Activated CD8-positive, alpha-beta memory T cell treated with anti-CD3 and anti-CD28 coated beads, Interleukin-2, amount 10 ng/mL, durations not matched to agents 7 days and 5 days (primary cell): ENCODE data around the gene PJA1. TPM values are rescaled to one million over a fixed set of nuclear protein-coding genes. Genes with fewer than 3 reads are reported as not detected.

Experiments used
- ATAC-seq: fragments of 150-1000 bp; cut with Tn5 transposase; one replicate; pipeline ENCODE4 v1.10.0; 2021; ENCODE audit warnings: moderate library complexity
- CTCF ChIA-PET: fragments of 350-600 bp; sonication (Branson Sonifier 250); formaldehyde crosslinking; loops from one replicate; lab custom pipeline; 2021; ENCODE audit warnings: antibody characterized with exemption; lab: Charles Lee
- DNase-seq: peaks from one replicate; pipeline ENCODE4 v3.0.0-alpha.2; 2020
- H3K27ac Mint-ChIP-seq: one replicate; pipeline ENCODE4 v1.8.0; 2021; ENCODE audit warnings: mild to moderate bottlenecking, mixed read lengths
- H3K27me3 Mint-ChIP-seq: one replicate; pipeline ENCODE4 v1.8.0; 2021; ENCODE audit warnings: mixed read lengths
- H3K36me3 Mint-ChIP-seq: one replicate; pipeline ENCODE4 v1.8.0; 2021; ENCODE audit warnings: mild to moderate bottlenecking, mixed read lengths
- H3K4me1 Mint-ChIP-seq: one replicate; pipeline ENCODE4 v1.8.0; 2021; ENCODE audit warnings: mixed read lengths
- H3K4me3 Mint-ChIP-seq: one replicate; pipeline ENCODE4 v1.8.0; 2021; ENCODE audit warnings: mild to moderate bottlenecking, moderate library complexity, mixed read lengths
- H3K9me3 Mint-ChIP-seq: one replicate; pipeline ENCODE4 v1.8.0; 2022; ENCODE audit warnings: low read depth, mixed read lengths
- total RNA-seq, 2 experiments: library from RNA; stranded (reverse); gene quantifications; one replicate each; pipeline ENCODE4 v1.2.3, GENCODE V29; 2021

Gene PJA1
- total RNA-seq, 2 experiments from 2014 or later = 17.5 to 20.1 TPM

DNA sequence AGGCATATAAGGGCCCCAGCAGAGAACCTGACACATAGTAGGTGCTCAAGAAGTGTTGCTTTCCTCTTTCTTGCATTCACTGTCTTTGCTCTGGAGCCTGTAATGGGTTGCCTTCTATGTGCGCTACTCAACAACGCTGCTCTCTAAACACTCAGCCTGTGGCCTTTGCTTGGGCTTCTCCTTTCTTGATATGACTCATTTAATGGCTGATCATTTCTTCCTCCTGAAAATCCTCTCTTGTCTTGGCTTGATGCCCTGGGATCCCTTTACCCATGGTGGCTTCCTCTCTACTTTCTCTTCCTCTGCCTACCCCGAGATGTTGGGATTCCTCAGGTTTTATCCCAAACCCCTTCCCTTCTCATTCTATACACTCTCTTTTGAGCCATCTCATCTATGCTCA is 19.9 kb upstream of the PJA1 start:
- H3K9me3 Mint-ChIP-seq = no peaks in the 10 kb centered on the region
- CTCF ChIA-PET = no interaction called here
- H3K27me3 Mint-ChIP-seq = peaks cover 2% of the 10 kb centered on the region
- DNase-seq (no peak), ATAC-seq (no peak)
- no peaks in the 10 kb centered on the region for H3K36me3 Mint-ChIP-seq
- H3K27ac Mint-ChIP-seq = no peak overlapping the region
- no peak overlapping the region for H3K4me3 Mint-ChIP-seq
- no peaks in the 10 kb centered on the region for H3K4me1 Mint-ChIP-seq

DNA sequence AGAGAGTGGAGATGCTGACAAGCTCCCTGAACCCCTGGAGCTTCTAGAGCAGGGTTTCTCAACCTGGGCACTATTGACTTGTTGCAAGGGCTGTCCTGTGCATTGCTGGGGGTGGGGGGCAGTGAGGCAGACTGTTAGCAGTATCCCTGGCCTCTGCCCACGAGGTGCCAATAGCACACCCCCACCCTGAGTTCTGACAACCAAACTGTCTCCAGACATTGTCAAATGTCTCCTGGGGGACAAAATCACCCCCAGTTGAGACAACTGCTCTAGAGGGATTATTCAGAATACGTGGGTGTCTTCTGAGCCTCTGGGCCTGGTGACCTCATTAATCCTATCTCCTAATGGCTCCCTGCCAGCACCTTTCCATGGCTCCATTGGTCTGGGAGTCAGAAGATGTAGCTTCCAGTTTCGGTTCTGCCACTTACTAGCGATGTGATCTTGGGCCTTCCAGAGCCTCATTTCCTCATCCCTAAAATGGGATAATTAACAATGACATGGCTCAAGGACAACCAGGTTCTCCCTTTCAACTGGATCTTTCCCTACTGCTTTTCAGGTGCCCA is 17.6 kb upstream of the PJA1 start:
- Mint-ChIP-seq H3K27ac (no peak overlapping the region), H3K36me3 (no peaks in the 10 kb centered on the region), H3K9me3 (no peaks in the 10 kb centered on the region), H3K4me3 (no peak overlapping the region), H3K27me3 (peaks cover 4% of the 10 kb centered on the region), H3K4me1 (no peaks in the 10 kb centered on the region)
- CTCF ChIA-PET = no interaction called here
- DNase-seq (no peak), ATAC-seq (no peak)

DNA sequence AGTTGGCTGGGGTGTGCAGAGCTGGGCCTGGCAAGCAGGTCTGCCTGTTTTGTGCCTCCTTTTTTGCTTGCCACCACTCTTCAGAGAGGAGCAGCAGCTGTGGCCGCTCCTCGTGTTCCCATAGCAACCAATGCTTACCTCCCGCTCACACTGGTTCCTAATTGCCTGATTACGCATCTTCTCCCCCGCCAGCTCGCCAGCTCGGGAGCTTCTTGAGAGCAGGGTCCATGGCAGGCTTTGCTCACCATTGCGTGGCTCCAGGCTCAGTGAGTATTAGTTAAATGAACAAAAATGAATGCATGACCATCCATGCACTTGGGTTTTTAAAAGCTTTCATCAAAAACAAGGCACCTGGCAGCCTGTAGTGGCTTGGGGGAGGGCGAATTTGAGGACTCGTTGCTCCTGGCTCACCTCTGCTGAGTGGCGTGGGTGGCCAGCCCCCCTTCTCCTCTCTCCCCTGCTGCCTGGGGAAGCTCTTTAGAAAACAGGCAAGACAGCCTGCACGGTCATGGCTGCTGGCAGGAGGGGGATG is 14.2 kb upstream of the PJA1 start:
- Mint-ChIP-seq H3K4me3 (no peak overlapping the region), H3K36me3 (no peaks in the 10 kb centered on the region), H3K9me3 (no peaks in the 10 kb centered on the region), H3K27ac (no peak overlapping the region), H3K27me3 (peaks cover 4% of the 10 kb centered on the region), H3K4me1 (no peaks in the 10 kb centered on the region)
- DNase-seq (no peak), ATAC-seq (no peak)
- CTCF ChIA-PET = no interaction called here

DNA sequence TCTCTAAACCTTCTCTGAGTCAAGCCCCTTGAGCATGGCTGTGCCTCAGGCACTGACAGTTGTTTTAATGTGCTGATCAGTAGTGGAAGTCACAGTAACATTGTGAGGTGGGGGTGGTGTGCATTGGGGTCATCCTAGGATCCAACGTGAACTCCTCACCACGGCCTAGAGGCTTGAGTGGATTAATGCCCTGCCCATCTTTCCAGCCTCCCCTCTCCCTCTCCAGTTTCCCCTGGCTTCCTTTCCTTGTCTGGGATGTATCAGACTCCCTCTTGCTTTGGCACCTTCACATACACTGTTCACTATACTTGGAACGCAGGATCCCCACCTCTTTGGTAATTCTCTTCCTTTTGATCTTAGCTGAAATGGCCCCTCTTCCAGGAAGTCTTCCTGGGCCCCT is 13.3 kb upstream of the PJA1 start:
- no peaks in the 10 kb centered on the region for H3K36me3 Mint-ChIP-seq
- H3K4me3 Mint-ChIP-seq = no peak overlapping the region
- CTCF ChIA-PET = interaction anchor here (0.5 kb wide), 1 partner anchor 8 kb away, joined by 3 read pairs; no protein-coding TSS in a partner anchor
- H3K27ac Mint-ChIP-seq = no peak overlapping the region
- H3K4me1 Mint-ChIP-seq = no peaks in the 10 kb centered on the region
- peaks cover 4% of the 10 kb centered on the region for H3K27me3 Mint-ChIP-seq
- no peak for ATAC-seq
- H3K9me3 Mint-ChIP-seq = no peaks in the 10 kb centered on the region
- DNase-seq = no peak

DNA sequence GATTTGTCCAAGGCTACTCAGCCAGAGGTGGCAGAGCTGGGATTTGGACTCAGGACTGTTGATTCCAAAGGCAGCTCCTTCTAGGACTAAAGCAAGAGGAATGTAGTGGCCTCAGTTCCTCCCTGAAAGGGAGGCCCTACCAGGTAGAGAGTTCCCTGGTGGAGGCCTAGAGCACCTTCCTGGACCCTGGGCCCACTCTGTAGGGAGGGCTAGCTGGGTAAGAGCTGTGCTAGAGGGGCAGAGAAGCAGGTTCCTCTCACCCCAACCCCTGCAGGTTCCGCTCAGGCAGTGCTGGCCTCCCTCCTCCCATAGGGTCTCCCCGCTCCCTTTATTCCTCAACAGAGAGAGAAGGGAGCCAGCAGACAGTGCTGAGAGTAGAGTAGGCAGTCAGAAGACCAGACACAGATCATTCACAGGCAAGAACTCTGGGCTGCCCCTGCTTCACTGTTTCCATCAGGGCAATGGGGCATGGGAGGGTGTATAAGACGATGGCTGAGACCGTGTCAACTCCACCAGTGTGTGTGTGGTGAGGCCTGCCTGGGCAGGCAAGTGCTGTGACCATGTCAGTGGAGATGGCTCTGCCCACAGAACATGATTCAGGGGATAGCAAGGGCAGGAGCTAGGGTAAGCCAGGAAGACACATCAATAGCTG is 12.4 kb upstream of the PJA1 start:
- CTCF ChIA-PET = no interaction called here
- H3K9me3 Mint-ChIP-seq = no peaks in the 10 kb centered on the region
- H3K4me1 Mint-ChIP-seq = no peaks in the 10 kb centered on the region
- DNase-seq (no peak), ATAC-seq (no peak)
- no peak overlapping the region for H3K27ac Mint-ChIP-seq
- no peaks in the 10 kb centered on the region for H3K36me3 Mint-ChIP-seq
- H3K27me3 Mint-ChIP-seq = peaks cover 4% of the 10 kb centered on the region
- H3K4me3 Mint-ChIP-seq = no peak overlapping the region

DNA sequence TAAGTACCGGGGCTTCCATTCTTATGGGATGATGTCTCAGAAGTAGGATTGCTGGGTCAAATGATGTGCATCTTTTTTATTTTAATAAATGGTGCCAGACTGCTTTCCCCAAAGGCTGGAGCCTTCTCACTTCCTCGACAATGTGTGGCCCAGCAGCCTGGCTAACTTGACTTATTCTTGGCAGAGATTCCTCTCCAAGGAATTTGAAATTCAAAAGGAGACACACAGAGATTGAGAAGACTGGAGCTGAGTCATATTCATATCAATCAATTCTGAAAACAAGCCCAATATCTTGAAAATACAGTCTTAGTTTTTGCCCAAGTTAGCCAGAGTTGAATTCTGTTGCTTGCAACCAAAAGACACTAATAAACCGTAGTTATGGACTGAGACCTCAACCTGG is 10.8 kb upstream of the PJA1 start:
- DNase-seq (no peak), ATAC-seq (no peak)
- Mint-ChIP-seq H3K9me3 (no peaks in the 10 kb centered on the region), H3K27ac (no peak overlapping the region), H3K4me1 (no peaks in the 10 kb centered on the region), H3K4me3 (no peak overlapping the region), H3K27me3 (peaks cover 11% of the 10 kb centered on the region), H3K36me3 (no peaks in the 10 kb centered on the region)
- CTCF ChIA-PET = no interaction called here

DNA sequence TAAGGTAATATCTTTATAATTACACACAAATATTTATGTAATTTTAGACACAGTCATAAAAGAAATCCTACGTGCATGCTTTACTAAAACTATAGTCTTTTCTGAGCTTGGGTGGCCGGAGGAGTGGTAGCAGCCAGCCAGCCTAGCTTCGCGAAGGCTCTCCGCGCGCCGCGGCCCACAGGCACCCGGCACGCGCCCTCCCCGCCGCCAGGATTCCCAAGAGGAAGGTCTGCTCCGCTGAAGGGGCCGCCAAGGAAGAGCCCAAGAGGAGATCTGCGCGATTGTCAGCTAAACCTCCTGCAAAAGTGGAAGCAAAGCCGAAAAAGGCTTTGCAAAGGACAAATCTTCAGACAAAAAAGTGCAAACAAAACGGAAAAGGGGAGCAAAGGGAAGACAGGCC is 8.7 kb upstream of the PJA1 start:
- no peaks in the 10 kb centered on the region for H3K4me1 Mint-ChIP-seq
- H3K27me3 Mint-ChIP-seq = peaks cover 6% of the 10 kb centered on the region
- no peaks in the 10 kb centered on the region for H3K9me3 Mint-ChIP-seq
- H3K4me3 Mint-ChIP-seq = no peak overlapping the region
- no peak for ATAC-seq
- CTCF ChIA-PET = no interaction called here
- H3K36me3 Mint-ChIP-seq = peaks cover 1% of the 10 kb centered on the region
- no peak for DNase-seq
- H3K27ac Mint-ChIP-seq = no peak overlapping the region

DNA sequence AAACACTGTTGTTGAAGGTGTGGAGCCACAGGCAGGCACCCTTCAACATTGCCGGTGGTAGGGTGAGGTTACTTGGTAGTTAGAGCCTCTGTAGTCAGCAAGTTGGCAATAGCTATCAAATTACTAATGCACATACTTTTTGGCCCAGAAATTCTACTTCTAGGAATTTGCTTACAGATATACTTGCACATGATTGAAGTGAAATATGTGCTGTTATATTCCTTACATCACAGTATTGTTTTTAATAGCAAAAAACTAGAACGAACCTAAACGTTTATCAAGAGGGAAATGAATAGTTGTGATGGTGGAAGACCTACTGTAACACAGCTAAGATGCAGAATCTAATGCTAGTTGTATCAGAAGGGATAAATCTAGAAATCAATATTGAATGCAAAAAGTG is 7.7 kb upstream of the PJA1 start:
- DNase-seq (no peak), ATAC-seq (no peak)
- H3K27ac Mint-ChIP-seq = no peak overlapping the region
- CTCF ChIA-PET = no interaction called here
- no peaks in the 10 kb centered on the region for H3K4me1 Mint-ChIP-seq
- H3K27me3 Mint-ChIP-seq = peaks cover 6% of the 10 kb centered on the region
- H3K36me3 Mint-ChIP-seq = peaks cover 1% of the 10 kb centered on the region
- H3K9me3 Mint-ChIP-seq = no peaks in the 10 kb centered on the region
- no peak overlapping the region for H3K4me3 Mint-ChIP-seq

DNA sequence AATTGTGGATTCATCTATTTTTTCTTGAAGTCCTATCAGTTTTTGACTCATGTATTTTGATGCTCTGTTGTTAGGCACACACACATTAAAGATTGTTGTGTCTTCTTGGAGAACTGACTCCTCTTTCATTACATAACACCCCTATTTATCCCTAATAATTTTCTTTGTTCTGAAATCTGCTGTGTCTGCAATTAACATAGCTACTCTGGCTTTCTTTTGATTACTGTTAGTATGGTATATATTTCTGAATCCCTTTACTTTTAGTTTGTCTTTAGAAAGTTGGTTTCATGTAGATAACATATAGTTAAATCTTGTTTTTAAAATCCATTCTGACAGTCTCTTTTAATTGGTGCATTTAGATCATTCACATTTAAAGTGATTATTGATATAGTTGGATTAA is 5.1 kb upstream of the PJA1 start:
- CTCF ChIA-PET = interaction anchor here (0.8 to 1.1 kb wide), 2 partner anchors 8 to 343 kb away, joined by 3 read pairs; no protein-coding TSS in a partner anchor
- H3K4me3 Mint-ChIP-seq = no peak overlapping the region
- H3K9me3 Mint-ChIP-seq = no peaks in the 10 kb centered on the region
- ATAC-seq (no peak), DNase-seq (no peak)
- H3K36me3 Mint-ChIP-seq = peaks cover 1% of the 10 kb centered on the region
- peaks cover 6% of the 10 kb centered on the region for H3K27me3 Mint-ChIP-seq
- peaks cover 2% of the 10 kb centered on the region for H3K4me1 Mint-ChIP-seq
- no peak overlapping the region for H3K27ac Mint-ChIP-seq

DNA sequence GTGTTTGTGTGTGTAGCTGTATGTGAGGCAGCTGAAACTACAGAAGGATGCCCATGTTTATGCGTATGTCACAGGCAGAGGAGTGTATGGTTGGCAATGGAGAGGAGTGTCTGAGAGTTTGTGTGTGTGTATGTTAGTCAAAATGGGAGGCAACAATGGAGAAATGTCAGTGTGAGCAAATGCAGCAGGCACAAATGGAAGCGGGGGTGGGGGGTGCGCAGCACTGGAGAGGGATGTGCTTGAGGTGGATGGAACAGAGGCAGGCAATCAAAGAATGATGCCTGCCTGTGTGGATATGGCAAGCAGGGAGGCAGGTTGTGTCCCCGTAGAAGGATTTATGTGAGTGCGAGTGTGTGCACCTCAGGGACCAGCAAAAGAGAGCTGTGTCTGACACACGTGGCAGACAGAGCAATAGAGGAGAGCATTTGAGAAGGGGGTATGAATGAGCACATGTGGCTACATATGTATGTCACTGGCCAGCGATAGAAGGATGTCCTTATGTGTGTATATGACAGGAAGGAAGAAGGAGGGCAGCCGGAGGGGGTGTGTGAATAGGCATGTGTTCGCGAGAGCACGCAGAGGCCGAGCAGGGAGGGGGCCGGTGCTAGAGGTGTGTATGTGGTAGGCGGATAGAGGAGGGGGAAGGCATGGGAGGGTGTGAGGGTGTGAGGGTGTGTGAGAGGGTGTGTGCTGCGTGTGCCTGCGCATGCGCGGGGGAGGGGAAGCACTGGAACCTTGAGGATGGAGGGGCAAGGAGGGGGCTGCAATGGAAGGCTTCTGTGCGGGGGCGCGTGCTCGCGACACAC is 1.1 kb downstream of the PJA1 start:
- no peaks in the 10 kb centered on the region for H3K9me3 Mint-ChIP-seq
- no peaks in the 10 kb centered on the region for H3K27me3 Mint-ChIP-seq
- peak overlapping the region; percentile 78 for H3K4me3 Mint-ChIP-seq
- ATAC-seq (peak; percentile 88), DNase-seq (peak; percentile 81)
- peak overlapping the region; percentile 84 for H3K27ac Mint-ChIP-seq
- H3K4me1 Mint-ChIP-seq = peaks cover 27% of the 10 kb centered on the region
- CTCF ChIA-PET = no interaction called here
- H3K36me3 Mint-ChIP-seq = peaks cover 14% of the 10 kb centered on the region

DNA sequence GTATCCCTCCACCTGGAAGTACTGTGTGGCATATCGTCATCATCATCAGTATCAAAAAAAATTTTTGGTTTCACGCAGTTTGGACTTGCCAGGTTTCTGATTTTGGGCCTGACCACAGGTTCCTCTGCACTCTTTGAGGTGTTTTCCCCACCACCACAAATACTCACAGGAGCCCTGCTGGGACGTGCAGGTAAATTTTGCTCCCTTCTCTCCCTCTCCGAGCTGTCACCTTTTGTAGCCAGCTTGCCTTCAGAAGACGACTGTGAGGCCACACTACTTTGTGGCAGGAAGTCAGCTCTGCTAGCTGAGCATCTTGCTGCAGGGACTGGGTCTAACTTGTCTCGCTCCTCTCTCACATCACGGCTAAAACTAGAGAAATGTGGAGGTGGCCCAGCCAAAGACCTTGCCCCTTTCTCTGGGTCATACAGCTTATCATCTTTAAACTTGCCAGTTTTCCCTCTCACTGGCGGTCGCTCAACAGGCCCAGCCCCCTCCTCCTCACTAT is 2.8 kb downstream of the PJA1 start:
- no peak overlapping the region for H3K4me3 Mint-ChIP-seq
- peaks cover 13% of the 10 kb centered on the region for H3K36me3 Mint-ChIP-seq
- H3K4me1 Mint-ChIP-seq = peaks cover 28% of the 10 kb centered on the region
- DNase-seq = peak; percentile 40
- H3K27me3 Mint-ChIP-seq = no peaks in the 10 kb centered on the region
- H3K9me3 Mint-ChIP-seq = no peaks in the 10 kb centered on the region
- peak overlapping the region; percentile 71 for H3K27ac Mint-ChIP-seq
- ATAC-seq = no peak
- CTCF ChIA-PET = interaction anchor here (1.2 kb wide), 1 partner anchor 335 kb away, joined by 3 read pairs; no protein-coding TSS in a partner anchor

DNA sequence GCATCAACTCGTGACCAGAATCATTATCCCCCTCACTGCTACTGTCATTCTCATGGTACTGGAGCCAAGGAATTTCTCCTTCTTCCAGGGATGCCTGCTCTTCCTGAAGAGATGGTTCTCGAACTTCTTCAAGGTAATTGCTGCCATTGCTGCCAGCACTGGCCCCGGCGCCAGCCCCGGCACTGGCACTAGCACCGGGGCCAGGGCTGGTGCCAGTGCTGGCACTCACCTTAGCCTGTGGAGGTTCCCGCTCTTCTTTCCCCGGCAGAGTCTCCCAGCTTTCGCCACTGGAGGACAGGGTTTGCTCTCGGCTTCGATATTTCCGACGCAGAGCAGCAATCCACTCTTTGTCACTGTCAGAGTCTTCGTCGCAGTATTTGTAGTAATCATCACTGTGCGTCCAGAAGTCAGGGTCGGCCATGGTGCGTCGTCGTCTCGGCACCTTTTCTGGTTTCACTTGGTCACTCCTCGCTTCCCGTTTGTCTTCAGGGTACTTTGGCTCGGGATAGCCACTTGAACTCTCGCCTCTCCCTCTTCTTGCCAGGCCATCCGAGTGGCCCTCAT is 3.4 kb downstream of the PJA1 start:
- no peak overlapping the region for H3K4me3 Mint-ChIP-seq
- H3K36me3 Mint-ChIP-seq = peaks cover 13% of the 10 kb centered on the region
- DNase-seq = no peak
- H3K27ac Mint-ChIP-seq = no peak overlapping the region
- CTCF ChIA-PET = interaction anchor here (1.2 kb wide), 1 partner anchor 334 kb away, joined by 3 read pairs; no protein-coding TSS in a partner anchor
- H3K4me1 Mint-ChIP-seq = peaks cover 28% of the 10 kb centered on the region
- no peak for ATAC-seq
- no peaks in the 10 kb centered on the region for H3K27me3 Mint-ChIP-seq
- no peaks in the 10 kb centered on the region for H3K9me3 Mint-ChIP-seq

DNA sequence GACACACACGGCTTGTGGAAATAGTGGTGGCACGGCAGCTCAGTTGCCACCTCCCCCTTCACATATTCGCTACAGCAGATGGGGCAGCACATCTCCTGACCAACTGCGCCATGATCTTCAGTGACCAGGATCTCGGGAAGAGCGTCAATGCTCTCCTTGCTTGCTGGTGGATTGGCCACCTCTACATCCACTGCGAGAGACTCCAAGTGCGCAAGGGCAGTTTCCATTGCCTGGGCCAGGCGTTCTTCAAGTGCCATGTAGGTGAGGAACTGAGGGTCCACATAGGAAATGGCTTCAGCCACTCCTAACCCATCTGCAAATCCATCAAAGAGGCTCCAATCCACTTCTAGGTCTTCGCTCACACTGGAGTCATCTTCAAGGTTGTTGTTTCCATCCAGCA is 3.9 kb downstream of the PJA1 start:
- H3K4me3 Mint-ChIP-seq = no peak overlapping the region
- DNase-seq (no peak), ATAC-seq (no peak)
- H3K36me3 Mint-ChIP-seq = peaks cover 13% of the 10 kb centered on the region
- no peaks in the 10 kb centered on the region for H3K9me3 Mint-ChIP-seq
- H3K27ac Mint-ChIP-seq = no peak overlapping the region
- CTCF ChIA-PET = interaction anchor here (1.2 kb wide), 1 partner anchor 334 kb away, joined by 3 read pairs; no protein-coding TSS in a partner anchor
- H3K4me1 Mint-ChIP-seq = peaks cover 28% of the 10 kb centered on the region
- no peaks in the 10 kb centered on the region for H3K27me3 Mint-ChIP-seq
